Stimulated activated CD4-positive, alpha-beta T cell treated with anti-CD3 and anti-CD28 coated beads, TNF-alpha, amount 100 ng/mL, for 1 hour (primary cell): ENCODE results near the gene CASP9.
"Not testable (repeated sequence)": the region's sequence is repeated elsewhere in the genome, so short reads cannot be mapped to it uniquely, and the experiment has no call there.

Experiments used
- DNase-seq, 3 donors: peaks; one replicate each; pipeline ENCODE4 v3.0.0-alpha.2; 2020; ENCODE audit warnings: low read depth in 3 of 3, low spot score in 1 of 3

Gene CASP9

DNA sequence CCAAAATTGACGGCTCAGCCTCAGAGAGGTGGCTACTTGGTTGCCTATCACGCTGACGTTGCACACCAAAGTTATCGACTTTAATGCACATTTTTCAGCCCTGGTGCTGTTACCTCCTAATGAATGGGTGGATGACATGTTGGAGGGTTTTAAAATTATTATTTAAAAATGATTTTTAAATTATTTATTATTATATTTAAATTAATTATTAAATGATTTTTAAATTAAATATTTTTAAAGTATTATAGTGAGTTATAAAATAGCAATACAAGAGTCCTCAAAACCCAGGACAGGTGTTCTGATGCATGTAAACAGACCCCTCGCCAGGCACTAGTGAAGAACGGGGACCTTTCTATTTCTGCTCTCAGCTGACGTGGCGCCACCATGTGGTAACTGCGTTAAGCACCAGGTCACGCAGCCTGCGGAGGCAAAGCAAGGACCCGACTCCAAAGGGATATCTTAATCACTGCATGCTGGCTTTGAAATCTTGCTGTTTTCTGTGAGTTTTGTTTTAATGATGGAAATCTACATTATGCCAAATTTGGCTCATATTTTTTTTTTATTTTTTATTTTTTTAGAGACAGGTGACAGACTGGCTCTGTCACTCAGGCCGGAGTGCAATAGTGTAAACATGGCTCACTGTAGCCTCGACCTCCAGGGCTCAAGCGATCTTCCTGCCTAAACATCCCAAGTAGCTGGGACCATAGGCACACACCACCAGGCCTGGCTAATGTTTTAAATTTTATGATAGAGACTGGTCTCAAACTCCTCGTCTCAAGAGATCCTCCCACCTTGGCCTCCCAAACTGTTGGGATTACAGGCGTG lies 22.6 kb downstream of the CASP9 start:
- DNase-seq: peak in 1 of 3 donors; percentile 22

DNA sequence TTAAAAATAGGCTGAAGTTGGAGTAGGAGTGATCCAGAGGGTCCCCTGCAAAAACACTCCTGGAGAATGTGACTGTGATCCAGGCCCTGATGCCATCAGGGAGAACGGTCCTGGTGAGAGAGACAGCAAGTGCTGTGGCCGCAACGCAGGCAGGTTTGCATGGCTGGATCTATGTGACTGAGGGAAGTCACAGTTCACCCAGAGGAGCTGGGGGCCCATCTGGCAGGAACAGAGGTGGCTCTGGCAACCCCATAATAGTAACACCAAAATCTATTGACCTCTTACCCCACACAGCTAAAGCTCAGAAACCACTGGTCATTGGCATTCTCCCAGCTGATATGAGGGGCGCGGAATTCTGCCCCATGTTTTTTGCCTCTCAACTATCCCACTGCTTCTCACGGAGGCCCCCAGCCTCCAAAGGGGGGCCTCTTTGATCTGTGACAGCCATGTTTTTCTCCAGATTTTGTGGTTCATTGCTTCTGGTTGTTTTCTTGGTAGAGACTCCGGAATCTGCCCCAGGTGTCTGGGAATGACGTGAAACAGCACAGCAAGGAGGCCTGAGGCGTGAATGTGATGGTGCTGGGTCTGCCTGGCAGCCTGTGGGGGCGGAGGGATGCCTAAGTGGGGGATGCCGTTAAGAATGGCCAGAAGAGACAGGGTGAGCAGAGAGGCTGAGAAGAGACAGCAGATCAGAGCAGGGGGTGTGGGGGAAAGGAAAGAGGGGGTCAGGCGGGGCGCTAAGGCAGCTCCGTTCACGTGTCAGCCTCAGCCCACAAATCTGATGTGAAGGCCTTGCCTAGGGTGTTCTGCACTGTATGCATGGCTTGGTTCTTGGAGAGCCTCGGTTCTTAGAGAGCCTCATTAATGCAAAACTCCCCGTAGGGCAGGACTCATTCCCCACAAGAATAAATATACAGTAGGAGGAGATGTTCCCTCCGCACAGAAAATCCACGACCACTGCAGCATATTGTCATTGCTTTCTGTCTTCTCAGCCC lies 23.5 kb downstream of the CASP9 start:
- DNase-seq: no peak

GRCh38 chr1:15493869-15494390 lies 30.1 kb downstream of the CASP9 start:
- DNase-seq: no peak

GRCh38 chr1:15492596-15492995 lies 31.4 kb downstream of the CASP9 start:
- DNase-seq: no peak

- not testable (repeated sequence) for DNase-seq
Observed at GRCh38 chr1:15491010-15491409, 33.0 kb downstream of the CASP9 start.

- no peak for DNase-seq
Observed at GRCh38 chr1:15489052-15489736, 34.8 kb downstream of the CASP9 start.

- DNase-seq: no peak
Observed at GRCh38 chr1:15488371-15488770, 35.6 kb downstream of the CASP9 start.

GRCh38 chr1:15486844-15487610 lies 37.0 kb downstream of the CASP9 start:
- DNase-seq: not testable (repeated sequence)

DNA sequence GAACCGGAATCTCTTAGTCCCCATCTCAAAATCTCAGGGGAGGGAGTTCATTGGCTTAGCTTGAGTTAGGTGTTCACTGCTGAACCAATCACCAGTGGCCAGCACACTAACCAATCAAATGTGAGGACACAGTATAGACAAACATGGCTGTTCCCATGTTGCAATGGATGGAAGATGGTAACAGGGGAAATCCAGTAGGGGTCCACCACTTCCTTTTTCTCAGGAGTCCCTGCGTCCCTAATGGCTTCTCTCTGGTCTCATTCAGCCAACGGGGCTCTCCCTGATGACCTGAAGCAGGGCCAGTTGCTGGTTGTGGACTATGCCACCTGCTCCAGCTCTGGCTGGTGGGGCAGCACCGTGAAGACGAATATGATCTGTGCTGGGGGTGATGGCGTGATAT lies 38.4 kb downstream of the CASP9 start:
- DNase-seq: no peak

DNA sequence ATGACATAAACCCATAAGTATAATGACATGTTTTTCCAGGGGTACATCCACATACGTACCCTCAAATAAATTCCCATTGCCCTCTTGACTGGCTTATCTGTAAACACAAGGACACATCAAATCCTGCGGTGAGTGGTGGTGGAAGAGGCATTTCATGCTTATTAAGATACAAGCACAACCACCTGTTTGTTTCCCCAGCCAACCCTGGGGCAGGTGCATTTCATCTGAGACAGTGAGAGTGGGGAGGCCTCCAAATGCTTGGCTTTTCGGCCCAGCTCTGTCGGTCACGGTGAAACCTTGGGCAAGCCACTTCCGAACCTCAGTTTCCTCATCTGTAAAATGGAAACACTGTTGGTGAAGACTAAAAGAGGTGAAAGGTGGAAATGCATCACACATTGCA lies 39.6 kb downstream of the CASP9 start:
- DNase-seq: not testable (repeated sequence)

DNA sequence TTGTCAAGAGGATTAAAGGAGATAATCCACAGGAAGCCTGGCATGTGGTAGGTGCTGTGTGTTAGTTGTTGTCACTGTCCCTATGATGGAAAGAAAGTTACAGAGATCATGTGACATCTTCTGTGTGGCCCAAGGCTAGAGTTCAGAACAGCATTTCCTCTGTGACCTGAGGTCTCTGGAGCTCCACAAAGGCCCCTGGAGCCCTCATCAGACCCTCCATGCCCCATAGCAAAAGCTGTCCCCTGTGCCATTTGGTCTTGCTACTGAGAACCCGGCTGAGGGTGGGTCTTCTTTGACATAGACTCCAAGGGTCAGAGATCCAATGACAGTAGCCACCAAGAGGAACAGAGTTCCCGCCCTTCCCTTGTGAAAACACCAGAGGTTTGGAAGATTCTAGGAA lies 40.0 kb downstream of the CASP9 start:
- no peak for DNase-seq

- not testable (repeated sequence) for DNase-seq
Observed at GRCh38 chr1:15482983-15483543, 41.0 kb downstream of the CASP9 start.

DNA sequence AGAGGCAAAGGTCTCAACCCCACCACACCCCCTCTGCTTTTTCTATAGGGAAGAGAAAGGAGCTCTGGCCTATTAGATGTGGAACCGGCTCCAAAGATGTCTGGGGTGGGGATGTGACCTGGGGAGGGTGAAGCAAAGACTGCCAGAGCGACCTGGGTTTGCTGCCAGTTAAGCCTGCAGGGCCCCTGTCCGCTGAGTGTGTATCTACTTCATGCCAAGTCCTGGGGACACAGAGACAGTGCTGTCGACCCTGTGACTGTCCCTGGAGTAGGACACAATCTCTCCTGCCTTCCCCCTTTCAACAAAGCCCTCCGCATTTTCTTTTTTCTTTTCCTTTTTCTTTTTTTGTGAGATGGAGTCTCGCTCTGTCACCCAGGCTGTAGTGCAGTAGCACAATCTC lies 41.6 kb downstream of the CASP9 start:
- DNase-seq: not testable (repeated sequence)

DNA sequence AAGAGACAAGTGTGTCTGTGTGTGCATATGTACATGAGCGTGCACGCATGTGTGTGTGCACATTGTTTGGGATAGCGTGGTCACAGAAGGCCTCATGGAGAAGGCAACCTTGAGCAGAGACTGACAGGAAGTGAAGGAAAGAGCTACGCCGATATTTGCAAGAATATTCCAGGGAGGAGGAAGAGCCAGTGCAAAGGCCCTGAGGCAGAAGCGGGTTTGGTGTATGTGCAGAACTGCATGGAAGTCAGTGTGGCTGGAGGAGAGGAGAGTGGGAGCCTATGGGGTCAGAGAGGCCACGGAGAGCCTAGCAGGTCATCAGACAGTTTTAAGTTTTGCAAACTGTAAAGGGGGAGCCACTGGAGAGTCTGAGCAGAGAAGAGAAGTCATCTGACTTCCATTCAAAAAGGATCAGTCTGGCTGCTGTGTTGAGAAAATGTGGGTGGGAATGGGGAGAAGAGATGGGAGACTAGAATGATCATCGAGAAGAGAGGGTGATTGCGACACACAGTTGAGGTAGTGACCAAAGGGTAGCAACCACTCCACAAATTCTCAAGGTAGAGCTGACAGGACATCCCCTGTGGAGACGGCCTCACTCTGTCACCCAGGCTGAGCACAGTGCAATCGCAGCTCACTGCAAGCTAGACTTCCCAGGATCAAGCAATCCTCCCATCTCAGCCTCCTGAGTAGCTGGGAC lies 44.2 kb downstream of the CASP9 start:
- DNase-seq: no peak

- DNase-seq: no peak
Observed at GRCh38 chr1:15477646-15478212, 46.3 kb downstream of the CASP9 start.

DNA sequence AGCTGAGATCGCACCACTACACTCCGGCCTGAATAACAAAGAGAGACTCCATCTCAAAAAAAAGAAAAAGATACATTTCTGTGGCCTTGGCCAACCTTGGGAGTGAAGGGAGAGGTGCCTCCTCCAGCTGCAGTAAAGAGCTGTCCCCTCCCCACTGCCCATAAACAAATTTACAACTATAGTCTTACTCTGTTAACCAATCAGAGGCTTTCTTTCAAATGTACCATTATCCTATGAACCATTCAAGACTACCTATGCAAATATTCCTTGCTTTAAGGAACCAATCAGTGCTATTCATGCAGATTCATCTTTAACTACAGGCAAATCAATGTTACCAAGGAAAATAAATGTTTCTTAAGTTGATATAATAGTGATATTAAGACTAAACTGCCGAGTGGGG lies 47.1 kb downstream of the CASP9 start:
- no peak for DNase-seq

GRCh38 chr1:15475752-15476314 lies 48.2 kb downstream of the CASP9 start, which contains the start of gene CELA2B:
CELA2B (plus strand) TSS chr1:15476104; CDS start chr1:15476126, 22 bp downstream.
- DNase-seq: no peak

DNA sequence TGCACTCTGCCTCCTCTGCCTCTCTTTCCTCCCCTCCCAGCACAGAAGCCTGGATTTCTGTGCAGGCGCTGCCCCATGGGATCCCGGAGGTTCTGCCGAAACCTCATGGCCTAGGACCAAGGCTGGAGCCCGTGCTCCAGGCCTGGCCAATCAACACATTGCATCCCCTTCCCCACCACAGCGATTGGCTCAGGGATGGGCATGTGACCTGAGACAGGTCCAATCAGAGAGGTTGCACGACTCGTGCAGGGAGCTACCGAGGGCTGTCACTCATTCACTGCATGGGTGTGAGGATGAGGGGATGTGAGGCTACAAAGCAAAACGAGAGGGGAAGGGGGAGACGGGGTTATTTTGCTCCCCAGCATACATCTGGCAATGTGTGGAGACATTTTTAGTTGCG lies 51.4 kb downstream of the CASP9 start:
- no peak for DNase-seq

GRCh38 chr1:15471723-15472122 lies 52.3 kb downstream of the CASP9 start:
- not testable (repeated sequence) for DNase-seq
